ENCODE data around the gene PLEKHG5.

PLEKHG5 gene

GRCh38 chr1:6510493-6510892 is 19.0 kb upstream of the PLEKHG5 start:
- DNase-seq (ENCODE audit: low read depth in 3 of 3): no peak

GRCh38 chr1:6509919-6510291 is 18.4 kb upstream of the PLEKHG5 start:
- no peak for DNase-seq (ENCODE audit: low read depth in 3 of 3)

- no peak for DNase-seq (ENCODE audit: low read depth in 3 of 3)
Observed at GRCh38 chr1:6509220-6509918, 17.9 kb upstream of the PLEKHG5 start.

- DNase-seq (ENCODE audit: low read depth in 3 of 3): no peak
Observed at GRCh38 chr1:6508816-6509189, 17.3 kb upstream of the PLEKHG5 start.

GRCh38 chr1:6508154-6508815 is 16.8 kb upstream of the PLEKHG5 start:
- no peak for DNase-seq (ENCODE audit: low read depth in 3 of 3)

- no peak for DNase-seq (ENCODE audit: low read depth in 3 of 3)
Observed at GRCh38 chr1:6507461-6507911, 16.0 kb upstream of the PLEKHG5 start.

- DNase-seq (ENCODE audit: low read depth in 3 of 3): no peak
Observed at GRCh38 chr1:6507037-6507428, 15.6 kb upstream of the PLEKHG5 start.

- DNase-seq (ENCODE audit: low read depth in 3 of 3): no peak
Observed at GRCh38 chr1:6506210-6507036, 15.0 kb upstream of the PLEKHG5 start.

- no peak for DNase-seq (ENCODE audit: low read depth in 3 of 3)
Observed at GRCh38 chr1:6505367-6506209, 14.1 kb upstream of the PLEKHG5 start.

- no peak for DNase-seq (ENCODE audit: low read depth in 3 of 3)
Observed at GRCh38 chr1:6504887-6505286, 13.4 kb upstream of the PLEKHG5 start.

- DNase-seq (ENCODE audit: low read depth in 3 of 3): no peak
Observed at GRCh38 chr1:6503884-6504602, 12.6 kb upstream of the PLEKHG5 start.

- DNase-seq (ENCODE audit: low read depth in 3 of 3): no peak
Observed at GRCh38 chr1:6502000-6502891, 10.8 kb upstream of the PLEKHG5 start.

GRCh38 chr1:6501279-6501813 is 9.9 kb upstream of the PLEKHG5 start:
- DNase-seq (ENCODE audit: low read depth in 3 of 3): no peak

- DNase-seq (ENCODE audit: low read depth in 3 of 3): no peak
Observed at GRCh38 chr1:6500544-6501278, 9.2 kb upstream of the PLEKHG5 start.

GRCh38 chr1:6499296-6499695 is 7.8 kb upstream of the PLEKHG5 start:
- DNase-seq (ENCODE audit: low read depth in 3 of 3): no peak

GRCh38 chr1:6498576-6499111 is 7.2 kb upstream of the PLEKHG5 start:
- no peak for DNase-seq (ENCODE audit: low read depth in 3 of 3)

- no peak for DNase-seq (ENCODE audit: low read depth in 3 of 3)
Observed at GRCh38 chr1:6497867-6498575, 6.6 kb upstream of the PLEKHG5 start.

- DNase-seq (ENCODE audit: low read depth in 3 of 3): peak; percentile 9 to 47 (median 18)
Observed at GRCh38 chr1:6497215-6497866, 5.9 kb upstream of the PLEKHG5 start.

Measured in stimulated activated CD4-positive, alpha-beta T cell treated with anti-CD3 and anti-CD28 coated beads, TNF-alpha, amount 100 ng/mL, for 24 hours (primary cell).